ENCODE measurements around the gene ZNHIT6.

- TF ChIP-seq POLR2A (IDR thresholded peaks at IDR 0.05; ENCODE audit: low read length) (no peak), GATA1 (IDR thresholded peaks at IDR 0.05; ENCODE audit: low read depth, low read length) (no peak)
Observed at GRCh38 chr1:85616364-85616705, 91.9 kb downstream of the ZNHIT6 start.

Measured in erythroblast (primary cell).